Effector memory CD8-positive, alpha-beta T cell (primary cell): ENCODE data around the gene DPP10.
"Not testable (repeated sequence)": the region's sequence is repeated elsewhere in the genome, so short reads cannot be mapped to it uniquely, and the experiment has no call there.

Experiments
- ATAC-seq: fragments of 150-1000 bp; cut with Tn5 transposase; replicated peaks from 2 replicates; pipeline ENCODE4 v1.10.0; 2021; ENCODE audit warnings: mild to moderate bottlenecking, moderate library complexity
- DNase-seq, 3 experiments: peaks; one replicate each; pipeline ENCODE4 v3.0.0; 2021
- H3K27ac Mint-ChIP-seq, 2 donors: one replicate each; pipeline ENCODE4 v1.8.0; 2022; ENCODE audit warnings: mild to moderate bottlenecking in 2 of 2, mixed read lengths in 2 of 2, moderate library complexity in 2 of 2
- H3K27me3 Mint-ChIP-seq, 2 donors: one replicate each; pipeline ENCODE4 v1.8.0; 2022; ENCODE audit warnings: mixed read lengths in 2 of 2
- H3K36me3 Mint-ChIP-seq: one replicate; pipeline ENCODE4 v1.8.0; 2022; ENCODE audit warnings: mild to moderate bottlenecking, moderate library complexity, mixed read lengths; ENCODE audit not compliant: insufficient read depth
- H3K4me1 Mint-ChIP-seq, 2 donors: one replicate each; pipeline ENCODE4 v1.8.0; 2022; ENCODE audit warnings: low read depth in 2 of 2, mixed read lengths in 2 of 2
- H3K4me3 Mint-ChIP-seq, 2 donors: one replicate each; pipeline ENCODE4 v1.8.0; 2022; ENCODE audit warnings: mild to moderate bottlenecking in 2 of 2, mixed read lengths in 2 of 2, moderate library complexity in 2 of 2
- H3K9me3 Mint-ChIP-seq, 2 donors: one replicate each; pipeline ENCODE4 v1.8.0; 2022; ENCODE audit warnings: mixed read lengths in 2 of 2

DPP10 gene

GRCh38 chr2:114464961-114465706 lies 22.7 kb downstream of the DPP10 start:
- Mint-ChIP-seq H3K4me3 (no peak overlapping the region), H3K9me3 (peaks cover 0 to 7% of the 10 kb centered on the region in 2 donors), H3K27me3 (no peaks in the 10 kb centered on the region), H3K36me3 (no peaks in the 10 kb centered on the region), H3K4me1 (no peaks in the 10 kb centered on the region), H3K27ac (no peak overlapping the region)
- no peak for DNase-seq
- no peak for ATAC-seq

- DNase-seq: no peak
- Mint-ChIP-seq H3K9me3 (no peaks in the 10 kb centered on the region), H3K4me3 (no peak overlapping the region), H3K36me3 (no peaks in the 10 kb centered on the region), H3K27ac (no peak overlapping the region), H3K27me3 (no peaks in the 10 kb centered on the region), H3K4me1 (no peaks in the 10 kb centered on the region)
- no peak for ATAC-seq
These were observed 25.9 kb downstream of the DPP10 start for GRCh38 chr2:114468343-114468742.

- ATAC-seq: no peak
- Mint-ChIP-seq H3K4me3 (no peak overlapping the region), H3K36me3 (no peaks in the 10 kb centered on the region)
These were observed 29.8 kb downstream of the DPP10 start for GRCh38 chr2:114472246-114472645.

DNA sequence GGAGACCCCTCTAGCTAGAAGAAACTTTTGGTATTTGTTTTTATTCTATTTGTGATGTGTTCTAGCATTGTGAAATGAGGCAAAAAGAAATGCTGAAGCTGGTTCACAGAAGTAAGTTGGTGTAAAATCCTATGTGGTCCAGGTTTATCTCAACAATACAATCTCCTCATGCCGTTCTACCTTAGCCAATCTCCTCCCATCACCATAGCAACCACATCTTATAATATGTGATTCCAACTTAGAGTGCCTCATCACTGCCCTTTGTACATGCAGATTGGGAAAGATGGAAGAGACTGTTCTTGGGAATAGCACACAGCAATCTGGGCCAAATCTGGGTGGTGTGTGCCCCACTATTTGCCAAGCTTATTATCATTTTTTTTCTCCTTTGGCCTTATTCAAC lies 30.3 kb downstream of the DPP10 start:
- Mint-ChIP-seq H3K4me1 (no peaks in the 10 kb centered on the region), H3K27me3 (no peaks in the 10 kb centered on the region), H3K9me3 (no peaks in the 10 kb centered on the region), H3K36me3 (no peaks in the 10 kb centered on the region), H3K4me3 (no peak overlapping the region), H3K27ac (no peak overlapping the region)
- no peak for DNase-seq
- ATAC-seq: no peak

More at GRCh38 chr2:114472246-114472645, 29.8 kb downstream of the DPP10 start:
- Mint-ChIP-seq H3K9me3 (no peaks in the 10 kb centered on the region), H3K27ac (no peak overlapping the region), H3K4me1 (no peaks in the 10 kb centered on the region), H3K27me3 (no peaks in the 10 kb centered on the region)
- DNase-seq: no peak

GRCh38 chr2:114488841-114489530 lies 46.5 kb downstream of the DPP10 start:
- DNase-seq: no peak
- Mint-ChIP-seq H3K36me3 (no peaks in the 10 kb centered on the region), H3K27ac (no peak overlapping the region), H3K4me3 (no peak overlapping the region), H3K9me3 (peaks cover 0 to 5% of the 10 kb centered on the region in 2 donors), H3K27me3 (peaks cover 0 to 7% of the 10 kb centered on the region in 2 donors), H3K4me1 (no peaks in the 10 kb centered on the region)
- ATAC-seq: no peak

DNA sequence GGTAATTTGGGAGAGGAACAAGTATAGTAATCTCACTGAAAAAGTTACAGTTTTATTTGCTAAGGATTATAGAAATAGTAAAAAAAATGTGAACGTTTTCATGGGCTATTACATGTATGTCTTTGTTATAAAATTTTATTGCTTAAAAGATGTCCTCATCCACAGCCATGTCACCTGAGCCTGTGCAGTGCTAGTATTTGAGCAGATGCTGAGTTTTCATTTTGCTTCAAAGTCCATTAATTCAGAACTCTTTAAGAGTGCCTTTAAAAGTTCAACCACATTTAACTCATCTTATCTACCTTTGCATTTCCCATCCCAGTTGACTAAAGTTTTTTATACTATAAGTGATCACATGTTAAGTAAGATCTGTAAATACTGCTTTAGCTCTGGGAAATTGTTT lies 52.6 kb downstream of the DPP10 start:
- Mint-ChIP-seq H3K4me3 (no peak overlapping the region), H3K27me3 (peaks cover 0 to 5% of the 10 kb centered on the region in 2 donors), H3K4me1 (no peaks in the 10 kb centered on the region), H3K9me3 (peaks cover 0 to 6% of the 10 kb centered on the region in 2 donors), H3K36me3 (no peaks in the 10 kb centered on the region), H3K27ac (no peak overlapping the region)
- DNase-seq (no peak), ATAC-seq (no peak)

DNA sequence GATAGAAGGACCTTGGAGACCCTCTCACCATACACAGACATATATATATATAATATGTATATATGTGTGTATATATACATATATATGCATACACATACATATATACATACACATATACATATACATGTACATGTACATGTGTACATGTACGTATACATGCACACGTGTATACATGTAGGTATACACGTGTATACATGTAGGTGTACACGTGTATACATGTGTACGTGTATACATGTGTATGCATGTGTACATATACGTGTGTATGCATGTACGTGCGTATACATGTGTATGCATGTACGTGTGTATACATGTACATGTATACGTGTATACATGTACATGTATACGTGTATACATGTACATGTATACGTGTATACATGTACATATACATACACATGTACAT lies 54.5 kb downstream of the DPP10 start:
- no peak overlapping the region for H3K27ac Mint-ChIP-seq
- DNase-seq: no peak

DNA sequence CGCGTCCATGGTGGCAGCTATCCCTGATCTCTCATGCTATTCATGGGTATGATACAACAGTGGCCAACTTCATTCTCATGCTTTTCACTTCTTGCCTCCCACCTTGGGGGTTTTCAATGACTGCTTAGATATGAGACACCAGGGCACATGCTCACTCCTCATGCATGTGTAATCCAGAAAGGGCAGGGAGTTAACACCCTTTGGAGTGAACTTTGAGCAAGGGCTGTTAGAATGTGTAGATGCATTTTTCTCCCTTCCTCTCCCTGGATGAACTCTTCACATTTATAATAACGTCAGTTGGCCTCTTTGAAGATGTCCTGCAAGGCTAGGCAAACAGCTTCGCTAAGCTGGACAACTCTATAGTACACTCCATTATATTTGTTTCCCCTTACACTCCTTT lies 56.7 kb downstream of the DPP10 start:
- Mint-ChIP-seq H3K4me1 (no peaks in the 10 kb centered on the region), H3K27ac (no peak overlapping the region), H3K27me3 (no peaks in the 10 kb centered on the region), H3K9me3 (peaks cover 0 to 7% of the 10 kb centered on the region in 2 donors), H3K4me3 (no peak overlapping the region), H3K36me3 (no peaks in the 10 kb centered on the region)
- DNase-seq (no peak), ATAC-seq (no peak)

More for the DNA sequence above, 54.5 kb downstream of the DPP10 start:
- ATAC-seq: no peak
- no peaks in the 10 kb centered on the region for H3K4me1 Mint-ChIP-seq
- H3K36me3 Mint-ChIP-seq: no peaks in the 10 kb centered on the region
- H3K9me3 Mint-ChIP-seq: peaks cover 0 to 4% of the 10 kb centered on the region in 2 donors
- no peaks in the 10 kb centered on the region for H3K27me3 Mint-ChIP-seq
- no peak overlapping the region for H3K4me3 Mint-ChIP-seq

- no peaks in the 10 kb centered on the region for H3K4me1 Mint-ChIP-seq
- H3K27me3 Mint-ChIP-seq: no peaks in the 10 kb centered on the region
- H3K27ac Mint-ChIP-seq: no peak overlapping the region
- no peaks in the 10 kb centered on the region for H3K36me3 Mint-ChIP-seq
- no peak overlapping the region for H3K4me3 Mint-ChIP-seq
- H3K9me3 Mint-ChIP-seq: peaks cover 3 to 6% of the 10 kb centered on the region in 2 donors
- ATAC-seq: no peak
- no peak for DNase-seq
These were observed 65.3 kb downstream of the DPP10 start for GRCh38 chr2:114507744-114508143.

- no peaks in the 10 kb centered on the region for H3K4me1 Mint-ChIP-seq
- H3K9me3 Mint-ChIP-seq: peaks cover 6% of the 10 kb centered on the region in 2 donors
- no peaks in the 10 kb centered on the region for H3K36me3 Mint-ChIP-seq
- no peak overlapping the region for H3K27ac Mint-ChIP-seq
- H3K4me3 Mint-ChIP-seq: no peak overlapping the region
- DNase-seq (no peak), ATAC-seq (no peak)
- H3K27me3 Mint-ChIP-seq: no peaks in the 10 kb centered on the region
These were observed 73.4 kb downstream of the DPP10 start for GRCh38 chr2:114515882-114516281.

GRCh38 chr2:114517580-114517979 lies 75.1 kb downstream of the DPP10 start:
- no peak overlapping the region for H3K4me3 Mint-ChIP-seq
- H3K4me1 Mint-ChIP-seq: no peaks in the 10 kb centered on the region
- no peaks in the 10 kb centered on the region for H3K36me3 Mint-ChIP-seq
- no peaks in the 10 kb centered on the region for H3K27me3 Mint-ChIP-seq
- H3K27ac Mint-ChIP-seq: no peak overlapping the region
- ATAC-seq (no peak), DNase-seq (no peak)
- peaks cover 1 to 6% of the 10 kb centered on the region in 2 donors for H3K9me3 Mint-ChIP-seq

DNA sequence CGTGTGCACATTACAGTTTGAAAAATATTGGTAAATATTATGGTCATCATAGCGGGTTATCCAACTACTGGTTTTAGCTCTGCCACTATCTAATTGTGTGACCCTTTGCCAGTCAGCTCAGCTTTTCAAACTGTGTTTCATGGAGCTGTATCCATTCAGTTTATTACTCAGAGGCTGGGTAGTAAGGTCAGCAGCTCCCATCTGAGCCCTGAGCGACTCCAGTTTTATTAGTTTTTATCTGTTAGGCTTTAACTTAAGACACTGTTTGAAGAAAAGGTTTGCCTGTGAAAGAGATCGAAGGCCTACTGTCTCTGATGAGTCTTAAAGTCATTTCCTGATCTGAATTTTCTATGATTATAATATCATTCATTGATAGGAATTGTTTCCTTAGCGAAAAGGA lies 76.3 kb downstream of the DPP10 start:
- DNase-seq (no peak), ATAC-seq (no peak)
- H3K36me3 Mint-ChIP-seq: no peaks in the 10 kb centered on the region
- no peaks in the 10 kb centered on the region for H3K4me1 Mint-ChIP-seq
- peaks cover 0 to 6% of the 10 kb centered on the region in 2 donors for H3K9me3 Mint-ChIP-seq
- no peaks in the 10 kb centered on the region for H3K27me3 Mint-ChIP-seq
- no peak overlapping the region for H3K4me3 Mint-ChIP-seq
- H3K27ac Mint-ChIP-seq: no peak overlapping the region

GRCh38 chr2:114522612-114523011 lies 80.2 kb downstream of the DPP10 start:
- H3K4me3 Mint-ChIP-seq, H3K36me3 Mint-ChIP-seq, H3K4me1 Mint-ChIP-seq, H3K27ac Mint-ChIP-seq, H3K27me3 Mint-ChIP-seq, DNase-seq, H3K9me3 Mint-ChIP-seq, ATAC-seq: not testable (repeated sequence)

DNA sequence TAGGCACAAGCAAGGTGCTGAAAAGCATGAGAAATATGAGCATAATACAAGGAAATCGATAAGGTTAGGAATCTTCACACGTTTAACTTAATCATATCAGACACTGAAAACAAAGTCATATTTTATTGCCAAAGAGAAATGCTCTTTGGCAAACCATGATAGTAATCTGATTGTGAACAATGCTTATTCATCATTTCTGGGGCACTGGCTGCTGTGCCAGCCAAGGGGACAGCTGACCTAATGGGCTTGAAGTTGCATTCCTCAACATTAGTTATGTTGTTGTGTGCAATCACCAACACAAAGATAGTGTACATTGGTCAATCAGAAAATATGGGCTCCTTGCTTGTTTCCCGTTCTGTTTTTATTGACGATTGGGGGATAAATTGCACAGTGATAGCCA lies 83.5 kb downstream of the DPP10 start:
- no peaks in the 10 kb centered on the region for H3K4me1 Mint-ChIP-seq

More for the DNA sequence above, 83.5 kb downstream of the DPP10 start:
- DNase-seq (no peak), ATAC-seq (no peak)
- Mint-ChIP-seq H3K36me3 (no peaks in the 10 kb centered on the region), H3K27me3 (no peaks in the 10 kb centered on the region), H3K4me3 (no peak overlapping the region), H3K9me3 (peaks cover 0 to 7% of the 10 kb centered on the region in 2 donors), H3K27ac (no peak overlapping the region)
